HG02973 (cell line): Measurements from ENCODE around the gene DAND5.

Experiments used
- ATAC-seq: cut with Tn5 transposase; IDR thresholded peaks from one replicate; pipeline ENCODE4 v1.9.1; 2021; ENCODE audit warnings: moderate library complexity; ENCODE audit not compliant: unreplicated experiment

Gene DAND5

GRCh38 chr19:12991296-12991695 is 21.9 kb downstream of the DAND5 start:
- ATAC-seq, result no peak

GRCh38 chr19:12992729-12993128 is 23.4 kb downstream of the DAND5 start:
- ATAC-seq, result no peak

- ATAC-seq, result no peak
Observed at GRCh38 chr19:12993562-12993961, 24.2 kb downstream of the DAND5 start.

- no peak for ATAC-seq
Observed at GRCh38 chr19:12994701-12995595, 25.6 kb downstream of the DAND5 start, which contains the start of gene NFIX. Gene NFIX, plus strand, starts transcription at chr19:12995475. Its CDS starts 363 bp downstream, at chr19:12995838.

DNA sequence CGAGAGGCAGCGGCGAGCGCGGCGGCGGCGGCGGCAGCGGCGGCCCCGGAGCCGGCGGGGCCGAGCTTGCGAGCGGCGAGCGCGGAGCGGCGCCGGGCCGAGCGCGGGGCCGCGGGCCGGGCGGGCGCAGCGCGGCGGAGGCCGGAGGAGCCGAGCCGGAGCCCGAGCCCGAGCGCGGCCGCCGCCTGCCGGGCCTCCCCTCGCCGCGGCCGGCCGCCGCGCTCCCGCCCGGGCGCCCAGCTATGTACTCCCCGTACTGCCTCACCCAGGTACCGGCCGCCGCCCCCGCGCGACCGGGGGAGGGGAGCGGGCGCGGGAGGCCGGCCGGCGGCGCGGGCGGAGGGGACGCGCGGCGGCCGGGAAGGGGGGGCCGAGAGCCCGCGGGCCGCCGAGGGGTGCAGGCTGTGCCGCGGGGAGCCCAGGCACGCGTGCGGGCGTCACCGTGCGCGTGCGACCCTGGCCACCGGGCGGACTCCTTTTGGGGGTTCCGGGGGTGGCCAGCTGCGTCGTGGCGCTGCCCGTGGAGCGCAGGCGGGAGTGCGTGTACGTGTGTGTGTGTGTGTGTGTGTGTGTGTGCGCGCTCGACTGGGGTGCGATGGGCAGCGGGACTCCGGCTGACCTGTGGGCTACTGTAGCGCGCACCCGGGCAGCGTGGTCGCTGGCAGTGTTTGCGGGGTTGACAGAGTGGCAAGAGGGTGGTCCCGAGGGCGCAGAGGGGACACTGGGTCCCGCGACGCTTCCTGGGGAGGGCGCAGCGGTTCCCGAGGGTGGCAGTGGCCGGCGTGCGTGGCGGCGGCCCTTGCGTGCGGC is 26.4 kb downstream of the DAND5 start:
- no peak for ATAC-seq

- ATAC-seq, result no peak
Observed at GRCh38 chr19:12996406-12997094, 27.2 kb downstream of the DAND5 start.

GRCh38 chr19:12997179-12997966 is 28.0 kb downstream of the DAND5 start:
- no peak for ATAC-seq

DNA sequence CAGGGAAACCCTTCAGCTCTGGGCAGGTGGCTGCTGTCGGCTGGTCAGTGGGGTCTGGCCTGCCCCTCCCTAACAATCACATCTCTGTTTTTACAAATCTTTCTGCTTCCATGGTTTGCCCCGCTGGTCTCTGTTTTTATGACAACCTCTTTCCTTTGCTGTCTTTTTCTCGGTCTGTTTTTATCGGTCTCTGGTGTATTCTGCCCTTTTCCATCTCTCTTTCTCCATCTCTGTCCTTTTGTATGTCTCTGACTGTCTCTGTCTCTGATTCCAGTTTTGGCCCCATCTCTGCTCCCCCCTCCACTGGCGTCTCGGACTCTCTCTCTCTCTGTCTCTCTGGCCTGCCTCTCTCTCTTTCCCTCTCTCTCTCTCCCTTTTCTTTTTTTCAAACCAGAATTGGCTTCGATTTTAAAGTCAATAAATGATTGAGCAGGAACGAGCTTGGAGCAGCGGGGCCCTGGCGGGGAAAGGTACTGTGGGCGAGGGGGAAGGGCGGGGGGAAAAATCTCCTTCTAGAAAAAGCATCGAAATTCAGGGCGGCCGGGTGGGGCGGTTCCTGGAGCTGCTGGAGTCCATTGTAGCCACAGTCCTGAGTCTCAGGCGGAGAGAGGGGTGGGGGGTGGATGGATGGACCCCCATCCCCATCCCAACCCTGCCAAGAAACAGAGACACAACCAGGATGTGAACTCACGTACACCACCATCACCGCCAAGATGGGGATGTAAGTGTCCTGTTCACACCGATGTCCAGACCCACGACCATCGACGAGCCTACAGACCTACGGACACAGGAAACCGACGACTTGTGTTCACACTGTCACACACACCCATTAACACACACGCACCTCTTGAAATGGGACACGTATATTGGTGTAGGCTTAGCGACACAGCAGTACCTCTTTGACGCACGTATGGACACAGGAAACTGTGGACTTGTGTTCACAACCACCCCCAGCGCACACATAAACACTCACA is 28.9 kb downstream of the DAND5 start:
- no peak for ATAC-seq

GRCh38 chr19:13001166-13001501 is 31.8 kb downstream of the DAND5 start:
- ATAC-seq, result no peak

GRCh38 chr19:13001502-13002165 is 32.3 kb downstream of the DAND5 start:
- ATAC-seq, result no peak

DNA sequence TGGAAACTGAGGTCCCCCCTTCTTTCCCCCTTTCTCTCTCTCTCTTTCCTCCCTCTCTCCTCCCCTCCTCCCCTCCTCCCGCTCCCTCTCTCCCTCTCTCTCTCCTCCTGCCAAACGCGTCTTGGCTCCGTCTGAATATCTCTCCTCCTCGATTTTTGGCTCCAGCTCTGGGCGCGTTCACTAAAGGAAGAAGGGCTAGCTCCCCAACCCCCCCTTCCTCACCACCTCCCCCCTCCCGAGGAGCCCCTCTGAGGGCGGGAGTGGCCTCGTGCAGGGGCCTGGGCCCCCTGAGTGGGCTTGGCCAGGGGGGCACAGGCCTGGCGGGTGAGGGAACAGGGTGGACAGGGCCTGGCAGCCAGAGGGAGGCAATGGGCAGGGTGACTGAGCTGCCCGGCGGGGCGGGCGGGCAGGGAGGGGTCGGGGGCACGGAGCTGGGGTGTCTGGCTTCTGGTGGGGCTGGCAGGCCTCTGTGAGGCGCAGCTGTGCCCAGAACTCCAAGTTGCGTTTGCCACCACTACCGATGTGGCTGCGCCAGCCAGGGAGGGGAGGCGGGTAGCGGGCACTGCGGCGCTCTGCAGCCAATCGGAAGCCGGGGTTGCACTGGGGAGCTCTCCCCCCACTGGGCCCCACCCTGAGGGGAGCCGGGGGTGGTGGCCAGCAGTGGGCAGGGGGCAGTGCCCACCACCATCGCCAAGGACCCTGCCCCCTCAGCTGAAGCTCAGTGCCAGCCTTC is 33.0 kb downstream of the DAND5 start:
- ATAC-seq, result no peak

- no peak for ATAC-seq
Observed at GRCh38 chr19:13003081-13003480, 33.7 kb downstream of the DAND5 start.

DNA sequence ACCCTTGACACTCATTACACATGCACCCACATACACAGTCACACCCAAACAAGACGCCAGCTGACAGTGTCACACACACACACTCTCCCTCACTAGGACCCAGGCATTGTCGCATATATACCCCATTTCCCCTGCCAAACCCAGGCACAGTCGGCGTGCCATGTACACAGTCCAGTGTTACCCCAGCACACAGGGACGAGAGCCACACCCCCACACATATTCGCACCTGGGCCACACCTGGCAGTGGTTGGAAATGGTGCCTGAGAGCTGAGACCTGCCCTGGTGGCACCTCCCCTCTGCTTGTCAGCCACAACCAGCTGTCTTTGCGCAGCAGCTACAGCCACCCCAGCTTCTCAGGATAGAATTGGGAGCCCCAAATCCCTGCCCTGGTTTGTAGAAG is 34.9 kb downstream of the DAND5 start:
- no peak for ATAC-seq

DNA sequence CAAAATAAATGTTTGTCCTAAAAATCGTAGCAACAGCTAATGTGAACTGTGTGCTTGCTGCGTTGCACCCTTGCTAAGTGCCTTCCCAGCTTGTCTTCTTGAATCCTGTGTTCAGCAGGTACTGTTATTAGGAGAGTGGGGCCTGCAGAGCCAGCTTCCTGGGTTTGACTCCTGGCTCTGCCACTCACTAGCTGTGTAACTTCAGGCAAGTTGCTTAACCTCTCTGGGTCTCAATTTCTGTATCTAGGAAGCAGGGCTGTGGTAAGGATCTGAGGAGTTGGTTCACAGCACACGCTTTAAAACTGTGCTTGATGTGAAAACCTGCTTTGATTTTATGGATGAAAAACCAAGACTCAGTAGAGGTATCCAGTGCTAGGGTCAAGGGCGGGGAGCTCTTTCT is 35.9 kb downstream of the DAND5 start:
- ATAC-seq, result no peak

DNA sequence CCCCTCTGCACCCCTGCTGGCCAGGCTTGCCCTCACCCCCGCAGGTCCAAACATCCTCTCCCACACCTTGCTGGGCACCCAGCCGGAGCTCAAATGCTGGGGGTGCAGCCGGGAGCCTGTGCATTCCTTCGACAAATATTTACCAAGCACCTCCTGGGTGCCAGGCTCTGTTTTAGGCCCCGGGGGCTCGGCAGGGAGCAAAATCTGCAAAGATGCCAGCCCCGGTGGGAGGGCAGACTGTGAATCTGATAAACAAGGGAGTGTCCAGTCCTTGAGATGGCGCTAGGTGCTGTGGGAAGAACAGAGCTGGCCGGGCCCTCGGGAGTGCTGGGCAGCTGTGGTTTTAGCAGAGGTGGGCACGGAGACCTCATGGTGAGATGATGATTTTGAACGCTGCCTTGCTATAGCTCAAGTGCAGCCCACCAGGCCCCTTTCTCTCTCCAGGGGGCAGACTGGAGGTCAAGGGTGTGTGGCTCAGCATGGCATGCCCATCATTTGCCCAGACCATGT is 36.5 kb downstream of the DAND5 start:
- no peak for ATAC-seq

GRCh38 chr19:13006431-13007281 is 37.3 kb downstream of the DAND5 start:
- no peak for ATAC-seq
